ENCODE results near the gene STK38L.
A peak's percentile ranks its signal among the peaks of the same experiment; 100 is the strongest.

Gene STK38L

GRCh38 chr12:27324530-27324929 lies 80.4 kb downstream of the STK38L start:
- DNase-seq = no peak

- DNase-seq = no peak
These were observed 86.8 kb downstream of the STK38L start for GRCh38 chr12:27330846-27331245.

- peak in 1 of 2 experiments; percentile 8 for DNase-seq
These were observed 87.3 kb downstream of the STK38L start for GRCh38 chr12:27331291-27331926.

- DNase-seq = peak in 1 of 2 experiments; percentile 11
These were observed 87.8 kb downstream of the STK38L start for GRCh38 chr12:27331927-27332324.

- DNase-seq = no peak
These were observed 88.3 kb downstream of the STK38L start for GRCh38 chr12:27332407-27332713.

- peak; percentile 42 to 51 for DNase-seq
These were observed 88.8 kb downstream of the STK38L start, which contains the start of gene BMAL2 for GRCh38 chr12:27332714-27333402. TSS of gene BMAL2 (plus strand) at chr12:27332836. CDS start at chr12:27333073, 237 bp downstream.

GRCh38 chr12:27333403-27334009 lies 89.4 kb downstream of the STK38L start:
- peak; percentile 45 to 61 for DNase-seq

- no peak for DNase-seq
These were observed 90.1 kb downstream of the STK38L start for GRCh38 chr12:27334042-27334720.

- DNase-seq = no peak
These were observed 90.6 kb downstream of the STK38L start for GRCh38 chr12:27334721-27335082.

GRCh38 chr12:27335364-27336281 lies 91.5 kb downstream of the STK38L start:
- DNase-seq = no peak

- no peak for DNase-seq
These were observed 92.2 kb downstream of the STK38L start for GRCh38 chr12:27336282-27336653.

- no peak for DNase-seq
These were observed 93.3 kb downstream of the STK38L start for GRCh38 chr12:27337376-27337775.

GRCh38 chr12:27338473-27338872 lies 94.4 kb downstream of the STK38L start:
- DNase-seq = no peak

- DNase-seq = no peak
These were observed 96.9 kb downstream of the STK38L start for GRCh38 chr12:27340971-27341370.

- no peak for DNase-seq
These were observed 98.5 kb downstream of the STK38L start for GRCh38 chr12:27342536-27342935.

GRCh38 chr12:27343255-27344000 lies 99.3 kb downstream of the STK38L start:
- no peak for DNase-seq

GRCh38 chr12:27344246-27344645 lies 100.2 kb downstream of the STK38L start:
- DNase-seq = no peak

GRCh38 chr12:27344760-27345159 lies 100.7 kb downstream of the STK38L start:
- DNase-seq = no peak

- no peak for DNase-seq
These were observed 101.3 kb downstream of the STK38L start for GRCh38 chr12:27345376-27345775.

GRCh38 chr12:27347779-27348178 lies 103.7 kb downstream of the STK38L start:
- DNase-seq = no peak

GRCh38 chr12:27351476-27351875 lies 107.4 kb downstream of the STK38L start:
- DNase-seq = no peak

GRCh38 chr12:27355486-27355885 lies 111.4 kb downstream of the STK38L start:
- DNase-seq = no peak

Measured in activated CD4-positive, alpha-beta T cell treated with anti-CD3 and anti-CD28 coated beads, Interleukin-2, amount 50 U/mL, for 48 hours (primary cell).